Measurements from ENCODE around the gene WDR55.

The WDR55 gene

DNA sequence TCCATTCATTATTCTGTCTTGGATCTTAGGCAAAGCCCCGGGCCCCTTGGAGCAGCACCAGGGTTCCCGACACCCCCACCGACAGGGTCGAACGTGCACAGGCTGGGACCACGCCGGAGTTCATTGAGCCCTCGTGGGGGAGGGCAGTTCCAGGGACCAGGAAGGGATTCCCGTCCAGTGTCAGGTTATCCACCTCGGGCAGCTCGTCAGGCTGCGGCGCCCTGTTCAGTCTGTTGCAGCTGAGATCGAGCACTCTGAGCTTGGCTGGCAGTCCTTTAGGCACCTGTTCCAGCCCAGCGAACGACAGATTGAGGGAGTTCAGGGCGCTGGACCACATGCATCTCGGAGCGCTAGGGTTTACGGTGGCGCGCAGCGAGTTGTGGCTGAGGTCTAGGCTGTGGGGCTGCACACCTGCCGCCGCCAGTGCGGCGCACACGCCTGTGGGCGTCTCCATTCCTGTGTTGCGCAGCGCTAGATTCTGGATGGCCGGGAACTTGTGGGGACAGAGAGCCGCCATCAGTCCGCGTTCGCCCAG lies 32.8 kb upstream of the WDR55 start:
- TF ChIP-seq, protein P1, sequence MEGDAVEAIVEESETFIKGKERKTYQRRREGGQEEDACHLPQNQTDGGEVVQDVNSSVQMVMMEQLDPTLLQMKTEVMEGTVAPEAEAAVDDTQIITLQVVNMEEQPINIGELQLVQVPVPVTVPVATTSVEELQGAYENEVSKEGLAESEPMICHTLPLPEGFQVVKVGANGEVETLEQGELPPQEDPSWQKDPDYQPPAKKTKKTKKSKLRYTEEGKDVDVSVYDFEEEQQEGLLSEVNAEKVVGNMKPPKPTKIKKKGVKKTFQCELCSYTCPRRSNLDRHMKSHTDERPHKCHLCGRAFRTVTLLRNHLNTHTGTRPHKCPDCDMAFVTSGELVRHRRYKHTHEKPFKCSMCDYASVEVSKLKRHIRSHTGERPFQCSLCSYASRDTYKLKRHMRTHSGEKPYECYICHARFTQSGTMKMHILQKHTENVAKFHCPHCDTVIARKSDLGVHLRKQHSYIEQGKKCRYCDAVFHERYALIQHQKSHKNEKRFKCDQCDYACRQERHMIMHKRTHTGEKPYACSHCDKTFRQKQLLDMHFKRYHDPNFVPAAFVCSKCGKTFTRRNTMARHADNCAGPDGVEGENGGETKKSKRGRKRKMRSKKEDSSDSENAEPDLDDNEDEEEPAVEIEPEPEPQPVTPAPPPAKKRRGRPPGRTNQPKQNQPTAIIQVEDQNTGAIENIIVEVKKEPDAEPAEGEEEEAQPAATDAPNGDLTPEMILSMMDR (conservative IDR thresholded peaks at IDR 0.05): no peak
- peak overlapping the region; percentile 49 for H3K27ac ChIP-seq

DNA sequence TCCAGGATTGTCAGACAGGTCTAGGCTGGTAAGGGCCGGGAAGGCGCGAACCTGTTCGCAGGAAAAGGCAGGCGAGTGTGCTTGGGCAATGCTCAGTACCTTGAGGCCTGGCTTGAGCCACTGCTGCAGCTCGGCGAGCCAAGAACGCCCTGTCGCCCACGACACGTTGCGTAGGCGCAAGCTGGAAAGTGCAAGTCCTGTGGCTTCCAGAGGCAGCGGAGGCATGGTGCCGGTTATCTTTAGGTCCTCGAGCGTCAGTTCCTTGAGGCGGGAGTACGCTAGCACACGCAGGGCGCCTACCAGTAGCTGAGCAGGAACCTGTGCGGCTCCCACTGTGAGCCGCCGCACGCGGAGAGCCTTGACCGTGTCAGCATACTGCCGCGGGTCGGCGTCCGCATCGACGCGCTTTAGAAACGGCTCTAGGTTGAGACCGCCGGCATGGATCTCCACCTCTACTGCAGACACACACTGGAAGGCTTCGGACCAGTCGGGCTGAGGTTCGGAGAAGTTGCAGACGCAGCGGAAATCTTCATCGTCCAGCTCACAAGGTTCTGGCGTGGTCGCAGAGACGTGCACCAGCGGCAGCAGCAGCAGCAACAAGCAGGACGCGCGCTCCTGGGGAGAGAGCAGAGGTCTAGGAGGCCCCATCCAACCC lies 32.2 kb upstream of the WDR55 start:
- peak overlapping the region; percentile 49 for H3K27ac ChIP-seq
- TF ChIP-seq, protein P1 (conservative IDR thresholded peaks at IDR 0.05): no peak

DNA sequence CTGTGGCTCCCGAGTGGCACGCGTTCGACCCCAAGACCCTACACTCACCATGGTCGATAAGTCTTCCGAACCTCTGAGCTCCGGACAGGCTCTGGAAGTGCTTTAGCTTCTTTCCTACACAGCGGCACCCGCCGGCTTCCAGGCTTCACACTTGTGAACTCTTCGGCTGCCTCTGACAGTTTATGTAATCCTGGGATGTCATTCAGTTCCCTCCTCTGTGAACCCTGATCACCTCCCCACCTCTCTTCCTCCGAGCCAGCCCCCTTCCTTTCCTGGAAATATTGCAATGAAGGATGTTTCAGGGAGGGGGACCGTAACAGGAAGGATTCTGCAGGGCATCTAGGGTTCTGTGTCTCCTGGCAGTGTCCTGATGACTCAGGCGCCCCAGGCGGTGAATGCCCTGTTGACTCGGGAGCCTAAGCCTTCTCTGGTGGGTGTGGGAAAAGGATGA lies 31.7 kb upstream of the WDR55 start, which contains the start of gene CD14:
Gene CD14, minus strand, starts transcription at position 155 of the 451 bp plus-strand sequence. Its CDS starts 104 bp downstream, at position 51.
- TF ChIP-seq, protein P1 (conservative IDR thresholded peaks at IDR 0.05): no peak
- peak within 1 kb of the TSS; percentile 49 for H3K27ac ChIP-seq

DNA sequence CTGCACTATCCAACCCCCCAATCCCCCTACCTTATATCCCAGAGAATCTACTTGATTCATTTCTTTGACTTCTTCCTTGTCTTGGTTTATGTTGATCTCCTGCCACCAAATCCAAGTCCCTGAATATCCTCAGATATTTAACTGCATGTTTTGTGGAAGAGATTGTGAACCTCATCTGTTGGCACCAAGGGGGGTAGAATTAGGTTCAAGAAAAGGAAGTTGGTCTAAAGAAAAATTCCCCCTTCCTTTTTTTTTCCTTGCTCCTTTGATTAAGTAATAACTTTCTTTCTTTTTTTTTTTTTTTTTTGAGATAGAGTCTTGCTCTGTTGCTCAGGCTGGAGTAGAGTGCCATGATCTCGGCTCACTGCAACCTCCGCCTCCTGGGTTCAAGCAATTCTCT lies 31.2 kb upstream of the WDR55 start:
- TF ChIP-seq, protein P1 (conservative IDR thresholded peaks at IDR 0.05): no peak
- no peak overlapping the region for H3K27ac ChIP-seq

DNA sequence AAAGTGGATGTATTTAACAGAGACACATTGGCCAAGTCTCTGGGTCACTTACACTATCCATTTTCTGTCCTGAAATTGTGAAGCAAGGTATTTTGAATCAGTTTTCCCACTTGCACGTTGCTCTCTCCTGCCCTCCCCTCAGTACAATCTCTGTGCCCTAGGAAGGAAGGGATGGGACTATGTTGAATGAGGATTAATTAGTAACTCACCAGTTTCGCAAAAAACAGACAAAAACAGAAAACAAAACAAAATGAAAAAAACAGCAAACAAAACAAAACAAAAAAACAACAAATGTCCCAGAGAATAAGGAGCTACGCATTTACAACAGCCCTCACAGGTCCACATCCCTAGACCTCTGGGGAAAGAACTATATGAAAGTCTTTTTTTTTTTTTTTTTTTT lies 30.6 kb upstream of the WDR55 start:
- TF ChIP-seq, protein P1 (conservative IDR thresholded peaks at IDR 0.05): no peak
- no peak overlapping the region for H3K27ac ChIP-seq

DNA sequence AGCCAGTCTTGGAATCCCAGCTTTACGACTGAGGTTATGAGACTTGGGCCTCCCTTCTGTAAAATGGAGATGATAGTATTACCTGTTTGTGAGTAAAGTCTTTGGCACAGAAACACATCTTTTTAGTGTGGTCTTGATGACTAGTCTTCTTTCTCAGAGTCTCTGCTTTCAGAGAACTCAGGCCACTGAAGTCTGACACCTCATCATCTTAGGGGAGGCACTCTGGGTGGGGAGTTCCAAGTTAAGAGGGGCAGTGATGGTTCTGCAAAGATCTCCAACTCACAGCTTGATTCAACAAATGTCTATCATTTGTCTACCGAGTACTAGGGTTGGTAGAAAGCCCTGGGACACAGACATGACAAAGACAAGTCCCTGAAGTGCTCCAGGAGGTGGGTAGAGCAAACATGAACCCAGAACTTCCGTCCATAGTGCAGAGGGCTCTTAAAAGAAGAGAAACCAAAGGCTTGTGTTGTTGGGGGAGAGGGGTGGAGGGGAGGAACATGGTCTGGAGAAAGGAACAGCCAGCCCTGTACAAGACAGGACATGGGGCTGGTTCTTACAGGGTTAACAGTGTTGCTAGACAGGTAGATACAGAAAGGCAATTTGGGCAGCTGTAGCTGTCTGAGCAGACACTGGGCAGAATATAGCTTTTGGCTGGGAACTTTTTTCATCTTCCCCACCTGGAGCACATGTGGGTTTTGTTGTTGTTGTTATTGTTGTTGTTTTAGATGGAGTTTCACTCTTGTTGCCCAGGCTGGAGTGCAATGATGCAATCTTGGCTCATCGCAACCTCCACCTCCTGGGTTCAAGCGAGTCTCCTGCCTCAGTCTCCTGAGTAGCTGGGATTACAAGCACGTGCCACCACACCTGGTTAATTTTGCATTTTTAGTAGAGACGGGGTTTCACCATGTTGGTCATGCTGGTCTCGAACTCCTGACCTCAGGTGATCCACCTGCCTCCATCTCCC lies 29.1 kb upstream of the WDR55 start:
- TF ChIP-seq, protein P1 (conservative IDR thresholded peaks at IDR 0.05): no peak
- no peak overlapping the region for H3K27ac ChIP-seq

Data from VCaP (cell line).